HG03575 (cell line): ENCODE data around the gene BRD9.
"Not testable (repeated sequence)": the region's sequence is repeated elsewhere in the genome, so short reads cannot be mapped to it uniquely, and the experiment has no call there.

ENCODE experiments used
- ATAC-seq: cut with Tn5 transposase; IDR thresholded peaks from one replicate; pipeline ENCODE4 v1.9.1; 2021; ENCODE audit not compliant: unreplicated experiment, insufficient number of reproducible peaks, low FRiP score; ENCODE audit errors: extremely low read depth

The BRD9 gene

DNA sequence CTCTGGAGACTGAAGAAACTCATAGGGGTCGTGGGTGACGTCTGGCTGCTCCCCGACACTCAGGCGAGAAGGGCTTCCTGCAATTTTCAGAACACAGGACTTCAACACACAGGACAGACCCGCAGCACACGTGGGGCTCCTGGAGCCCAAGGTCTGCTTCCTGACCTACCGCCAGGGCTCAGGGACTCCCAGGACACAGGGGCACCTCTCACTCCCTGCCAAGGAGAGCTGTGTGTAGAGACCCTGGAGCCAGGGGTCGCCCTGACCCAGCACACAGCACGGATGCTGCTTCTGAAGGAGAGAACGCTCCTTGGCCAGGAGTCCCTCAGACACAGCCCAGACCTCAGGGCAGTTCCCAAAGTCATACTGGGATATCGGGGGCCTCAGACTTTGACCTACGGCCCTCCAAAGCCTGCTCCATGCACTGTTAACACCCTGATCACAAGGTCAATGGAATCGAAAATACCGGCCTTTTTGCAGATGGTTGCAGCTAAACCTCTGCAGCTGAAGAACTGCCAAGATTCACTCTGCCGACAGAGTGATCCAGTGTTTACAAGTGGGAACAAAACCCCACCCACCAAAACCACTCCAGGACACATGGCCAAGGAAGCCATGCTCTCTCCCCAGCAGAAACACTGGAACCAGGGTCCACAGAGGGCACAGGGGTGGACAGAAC is 28.0 kb downstream of the BRD9 start:
- no peak for ATAC-seq

DNA sequence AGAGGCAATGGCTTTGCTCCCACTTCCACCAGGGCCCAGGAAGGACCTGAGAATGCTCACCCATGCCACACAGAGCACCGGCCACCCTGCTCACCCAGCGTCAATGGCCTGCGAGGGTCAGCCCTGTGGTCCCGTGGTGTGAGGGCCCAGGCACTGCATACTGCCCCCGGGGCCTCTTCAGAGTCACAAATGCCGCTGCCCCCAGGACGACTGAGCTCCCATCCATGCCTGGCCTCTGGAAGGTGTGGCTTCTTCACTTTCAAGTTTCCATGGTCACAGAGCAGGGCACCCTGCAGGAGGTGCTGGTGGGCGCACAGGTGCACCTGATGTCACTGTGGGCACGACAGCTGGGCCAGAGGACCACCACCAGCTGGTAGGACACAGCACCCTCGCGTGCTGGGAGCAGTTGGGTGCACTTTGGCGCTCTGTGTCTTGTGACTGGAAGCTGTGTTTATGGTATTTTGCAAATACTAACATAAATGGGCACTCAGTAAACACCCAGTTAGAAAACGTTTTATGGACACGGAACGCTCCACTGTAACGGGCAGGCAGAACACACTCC is 29.3 kb downstream of the BRD9 start:
- no peak for ATAC-seq

DNA sequence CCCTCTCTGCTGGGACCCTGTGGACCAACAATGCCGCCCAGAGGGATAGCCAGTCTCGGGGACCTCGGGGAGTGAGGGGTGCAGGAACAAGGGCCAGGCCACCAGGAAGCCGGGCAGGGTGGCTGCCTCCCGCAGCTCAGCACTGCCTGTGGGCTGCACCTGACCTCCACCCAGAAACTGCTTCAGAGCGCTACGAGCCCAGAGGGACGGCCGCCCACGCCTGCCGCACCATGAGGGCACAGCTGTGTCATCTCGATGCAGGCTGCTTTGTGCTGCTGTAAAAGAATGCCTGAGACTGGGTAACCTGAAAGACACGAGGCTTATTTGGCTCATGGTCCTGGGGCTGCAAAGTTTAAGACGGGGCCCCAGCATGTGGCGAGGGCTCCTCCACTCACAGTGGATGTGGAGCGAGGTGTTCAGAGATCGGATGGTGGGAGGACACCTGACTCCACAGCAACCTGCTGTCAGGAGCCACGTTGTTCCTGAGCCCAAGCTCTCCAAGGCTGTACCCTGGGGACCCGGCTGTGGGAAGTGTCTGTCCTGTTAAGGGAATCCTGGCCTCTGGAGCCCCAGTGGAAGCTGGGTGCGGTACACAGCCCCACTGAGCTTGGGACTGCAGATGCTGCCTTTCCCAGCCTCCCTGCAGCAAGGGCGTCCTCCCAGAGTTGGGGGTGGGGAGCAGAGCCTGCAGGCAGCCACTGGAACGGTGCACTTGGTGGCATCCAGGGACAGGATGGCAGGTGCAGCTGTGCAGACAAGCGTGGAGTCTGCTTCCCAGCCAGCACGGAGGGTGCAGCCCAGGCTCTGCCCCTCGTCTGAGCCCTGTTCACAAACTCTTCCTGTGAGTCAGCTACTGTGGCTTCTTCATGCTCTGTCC is 30.0 kb downstream of the BRD9 start:
- no peak for ATAC-seq

DNA sequence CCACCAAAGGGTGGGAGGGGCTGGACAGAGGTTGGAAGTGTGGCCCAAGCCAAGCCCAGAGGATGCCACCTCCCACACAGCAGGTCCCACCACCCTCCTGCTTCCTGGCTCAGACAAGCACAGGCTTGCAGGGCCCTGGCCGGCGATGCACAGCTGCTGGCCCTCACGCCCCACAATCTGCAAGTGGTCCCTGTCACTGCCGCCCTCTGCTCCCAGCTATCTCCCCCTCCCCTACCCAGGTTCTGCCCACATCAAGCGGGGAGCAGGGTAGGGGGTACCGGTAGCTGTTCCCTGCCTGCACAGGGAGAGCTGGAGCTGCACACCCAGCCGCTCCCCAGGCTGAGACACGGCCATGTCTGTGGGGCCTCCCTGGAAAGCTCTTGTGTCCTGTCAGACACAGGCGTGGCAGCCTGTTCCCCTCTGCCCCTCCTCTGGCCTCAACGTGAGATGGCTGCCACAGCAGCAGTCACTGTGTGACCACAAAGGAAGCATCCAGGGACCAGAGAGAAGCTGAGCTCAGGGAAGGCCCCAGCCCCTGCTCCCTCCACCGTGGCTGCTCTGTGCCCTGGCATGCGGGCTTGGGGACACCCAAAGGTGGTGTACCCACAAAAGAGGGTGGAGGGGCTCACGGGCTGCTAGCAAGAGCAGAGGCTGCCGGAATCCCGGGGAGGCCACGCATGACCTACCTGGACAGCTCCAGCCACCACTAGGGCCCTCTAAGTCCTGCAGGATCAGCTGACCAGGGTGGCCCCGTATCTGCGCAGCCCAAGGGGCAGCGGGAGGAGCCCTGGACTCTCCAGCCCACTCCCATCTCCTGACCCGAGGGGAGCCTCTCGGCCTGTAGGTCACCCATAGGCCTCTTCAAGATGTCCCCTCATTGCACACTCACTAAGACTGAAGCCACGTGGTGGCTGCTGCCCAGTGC is 30.9 kb downstream of the BRD9 start:
- no peak for ATAC-seq

DNA sequence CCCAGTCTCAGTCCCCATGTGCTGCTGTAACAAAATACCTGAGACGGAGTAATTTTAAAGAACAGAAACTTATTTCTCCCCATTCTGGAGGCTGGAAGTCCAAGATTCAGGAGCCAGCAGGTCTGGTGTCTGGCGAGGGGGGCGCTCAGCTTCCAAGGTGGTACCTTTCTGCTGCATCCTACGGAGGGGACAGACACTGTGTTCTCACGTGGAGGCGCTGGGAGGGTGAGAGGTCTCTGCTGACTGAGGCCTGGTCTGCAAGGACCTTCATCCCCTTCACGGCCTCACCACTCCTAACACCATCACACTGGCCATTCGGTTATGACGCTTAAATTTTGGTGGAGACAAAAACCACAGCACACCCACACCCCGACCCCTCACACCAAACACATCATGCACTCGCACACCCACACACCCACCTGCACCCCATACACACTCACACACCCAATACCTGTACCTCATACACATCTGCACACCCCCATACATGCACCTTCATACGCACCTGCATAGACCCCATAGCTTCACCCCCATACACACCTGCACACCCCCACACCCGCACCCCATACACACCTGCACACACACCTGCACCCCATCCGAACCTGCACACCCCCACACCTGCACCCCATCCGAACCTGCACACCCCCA is 32.0 kb downstream of the BRD9 start:
- ATAC-seq, result no peak

DNA sequence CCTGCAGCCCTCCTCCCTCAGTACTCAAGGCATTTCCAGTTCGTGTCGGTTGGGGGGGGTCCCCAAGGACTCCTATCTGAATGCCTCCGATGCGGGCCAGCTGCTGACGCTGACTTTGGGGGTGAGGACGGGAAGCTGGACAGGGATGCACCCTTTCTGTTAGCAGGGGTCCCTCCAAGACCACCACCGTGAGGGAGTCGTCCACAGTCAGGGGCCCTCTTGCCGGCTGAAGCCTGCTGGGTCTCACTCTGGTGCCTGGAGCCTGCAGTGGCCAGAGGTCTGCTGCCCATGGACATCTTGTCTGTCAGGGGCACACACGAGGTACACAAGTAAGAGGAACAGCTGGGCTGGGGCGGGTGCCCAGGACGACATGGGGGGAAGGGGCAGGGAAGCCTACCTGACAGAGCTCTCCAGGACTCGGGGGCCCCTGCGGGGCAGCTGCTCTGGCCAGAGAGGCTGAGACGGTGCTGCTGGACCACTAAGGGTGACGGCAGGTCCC is 32.8 kb downstream of the BRD9 start:
- ATAC-seq, result no peak

DNA sequence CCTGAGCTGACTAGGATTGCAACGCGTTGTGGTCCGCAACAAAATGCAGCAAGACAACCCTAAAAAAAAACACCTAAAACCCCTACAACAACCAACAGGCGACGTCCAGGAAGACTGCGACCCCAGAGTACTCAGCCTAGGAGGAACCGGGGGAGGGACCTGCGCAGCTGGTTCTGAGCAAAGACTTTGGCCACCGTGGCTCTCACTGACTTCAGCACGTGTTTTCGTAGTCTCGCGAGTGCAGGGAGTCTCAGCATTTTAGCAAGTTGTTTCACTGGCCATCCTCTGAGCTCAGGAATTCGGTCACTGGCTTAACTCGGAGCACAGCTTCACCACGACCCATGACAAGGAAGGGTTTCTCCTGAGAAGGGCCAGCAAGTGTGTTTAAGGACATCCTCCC is 33.2 kb downstream of the BRD9 start:
- ATAC-seq, result no peak

DNA sequence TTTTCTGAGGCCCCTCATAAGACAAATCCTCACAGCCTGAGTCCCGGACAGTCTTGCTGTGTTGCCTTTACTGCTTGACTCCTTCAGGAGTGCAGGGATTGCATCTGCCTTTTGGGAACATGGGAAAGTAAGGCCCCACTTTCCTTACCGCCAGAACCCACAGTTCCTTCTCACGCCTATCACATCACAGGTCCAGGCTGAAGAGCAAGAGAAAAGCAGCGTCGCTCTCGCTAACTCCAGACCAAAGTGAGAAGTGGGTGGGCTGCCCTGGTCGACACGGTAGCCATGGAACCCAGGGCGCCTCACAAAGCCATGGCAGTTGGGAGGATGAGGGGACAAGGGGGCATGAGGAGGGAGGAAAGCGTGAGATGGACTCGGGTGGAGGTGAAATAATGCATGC is 33.9 kb downstream of the BRD9 start:
- ATAC-seq, result no peak

DNA sequence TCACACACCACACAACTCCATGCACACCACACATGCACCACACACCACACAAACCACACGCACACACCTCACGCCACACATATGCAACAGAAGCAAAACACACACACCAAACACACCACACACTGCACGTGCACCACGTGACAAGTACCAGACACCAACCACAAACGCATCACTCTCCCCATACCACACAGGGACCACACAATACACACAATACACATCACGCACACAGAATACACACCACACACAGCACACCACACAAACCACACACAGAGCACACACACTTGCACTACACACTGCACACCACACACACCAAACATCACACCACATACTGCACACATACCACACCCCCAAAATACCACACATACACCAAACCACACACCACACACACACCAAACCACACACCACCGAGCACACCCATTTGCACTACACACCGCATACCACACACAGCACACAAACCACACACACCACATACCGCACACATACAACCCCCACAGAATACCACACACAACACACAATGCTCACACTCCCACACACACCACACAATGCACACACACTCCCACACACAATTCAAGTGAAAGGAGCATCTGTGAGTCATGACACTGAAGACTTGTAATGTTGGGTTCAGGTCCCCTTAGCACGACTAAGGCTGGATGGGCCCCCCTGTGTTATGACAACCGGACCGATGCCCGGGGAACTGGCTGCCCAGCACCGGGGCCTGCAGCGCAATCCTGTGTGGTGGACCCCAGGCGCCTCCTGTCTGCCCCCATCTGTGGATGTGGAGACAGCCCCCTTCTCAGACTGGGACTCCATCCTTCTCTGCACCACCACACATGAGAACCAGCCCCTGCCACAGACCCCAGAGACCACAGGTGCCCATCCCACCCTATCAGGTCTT is 35.8 kb downstream of the BRD9 start:
- no peak for ATAC-seq

DNA sequence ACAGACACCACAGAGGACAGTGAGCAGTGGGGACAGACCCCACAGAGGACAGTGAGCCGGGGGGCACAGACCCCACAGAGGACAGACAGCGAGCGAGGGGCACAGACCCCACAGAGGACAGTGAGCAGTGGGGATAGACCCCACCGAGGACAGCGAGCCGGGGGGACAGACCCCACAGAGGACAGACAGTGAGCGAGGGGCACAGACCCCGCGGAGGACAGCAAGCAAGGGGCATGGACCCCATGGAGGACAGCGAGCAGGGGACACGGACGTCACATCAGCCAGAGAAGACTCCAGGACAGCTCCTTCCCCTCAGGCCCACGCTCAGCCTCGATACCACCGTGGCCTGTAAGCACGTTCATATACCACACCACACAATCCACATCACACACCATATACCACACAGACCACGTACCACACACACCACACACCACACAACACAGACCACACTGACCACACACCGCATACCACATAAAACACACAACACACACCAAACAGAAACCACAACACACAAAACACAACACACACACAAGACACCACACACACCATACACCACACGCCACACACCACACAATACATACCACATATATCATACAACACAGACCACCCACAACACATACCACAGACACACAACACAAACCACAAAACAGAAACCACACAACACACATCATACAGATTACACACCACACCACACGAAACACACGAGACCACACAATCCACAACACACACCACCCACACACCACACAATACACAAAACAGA is 36.6 kb downstream of the BRD9 start:
- no peak for ATAC-seq

DNA sequence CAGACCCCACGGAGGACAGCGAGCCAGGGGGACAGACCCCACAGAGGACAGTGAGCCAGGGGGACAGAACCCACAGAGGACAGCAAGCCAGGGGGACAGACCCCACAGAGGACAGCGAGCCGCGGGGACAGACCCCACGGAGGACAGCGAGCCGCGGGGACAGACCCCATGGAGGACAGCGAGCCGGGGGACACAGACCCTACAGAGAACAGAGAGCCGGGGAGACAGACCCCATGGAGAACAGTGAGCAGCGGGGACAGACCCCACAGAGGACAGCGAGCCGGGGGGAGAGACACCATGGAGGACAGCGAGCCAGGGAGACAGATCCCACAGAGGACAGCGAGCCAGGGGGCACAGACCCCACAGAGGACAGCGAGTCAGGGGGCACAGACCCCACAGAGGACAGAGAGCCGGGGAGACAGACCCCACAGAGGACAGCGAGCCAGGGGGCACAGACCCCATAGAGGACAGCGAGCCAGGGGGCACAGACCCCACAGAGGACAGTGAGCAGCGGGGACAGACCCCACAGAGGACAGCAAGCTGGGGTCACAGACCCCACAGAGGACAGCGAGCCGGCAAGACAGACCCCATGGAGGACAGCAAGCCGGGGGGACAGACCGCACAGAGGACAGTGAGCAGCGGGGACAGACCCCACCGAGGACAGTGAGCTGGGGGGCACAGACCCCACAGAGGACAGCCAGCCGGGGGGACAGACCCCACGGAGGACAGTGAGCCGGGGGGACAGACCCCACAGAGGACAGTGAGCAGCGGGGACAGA is 37.4 kb downstream of the BRD9 start:
- ATAC-seq, result no peak

DNA sequence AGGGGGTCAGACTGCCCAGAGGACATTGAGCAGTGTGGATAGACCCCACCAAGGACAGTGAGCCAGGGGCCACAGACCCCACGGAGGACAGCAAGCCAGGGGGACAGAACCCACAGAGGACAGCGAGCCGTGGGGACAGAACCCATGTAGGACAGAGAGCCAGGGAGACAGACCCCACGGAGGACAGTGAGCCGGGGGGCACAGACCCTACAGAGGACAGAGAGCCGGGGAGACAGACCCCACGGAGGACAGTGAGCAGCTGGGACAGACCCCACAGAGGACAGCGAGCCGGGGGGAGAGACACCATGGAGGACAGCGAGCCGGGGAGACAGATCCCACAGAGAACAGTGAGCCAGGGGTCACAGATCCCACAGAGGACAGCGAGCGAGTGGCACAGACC is 38.4 kb downstream of the BRD9 start:
- no peak for ATAC-seq

DNA sequence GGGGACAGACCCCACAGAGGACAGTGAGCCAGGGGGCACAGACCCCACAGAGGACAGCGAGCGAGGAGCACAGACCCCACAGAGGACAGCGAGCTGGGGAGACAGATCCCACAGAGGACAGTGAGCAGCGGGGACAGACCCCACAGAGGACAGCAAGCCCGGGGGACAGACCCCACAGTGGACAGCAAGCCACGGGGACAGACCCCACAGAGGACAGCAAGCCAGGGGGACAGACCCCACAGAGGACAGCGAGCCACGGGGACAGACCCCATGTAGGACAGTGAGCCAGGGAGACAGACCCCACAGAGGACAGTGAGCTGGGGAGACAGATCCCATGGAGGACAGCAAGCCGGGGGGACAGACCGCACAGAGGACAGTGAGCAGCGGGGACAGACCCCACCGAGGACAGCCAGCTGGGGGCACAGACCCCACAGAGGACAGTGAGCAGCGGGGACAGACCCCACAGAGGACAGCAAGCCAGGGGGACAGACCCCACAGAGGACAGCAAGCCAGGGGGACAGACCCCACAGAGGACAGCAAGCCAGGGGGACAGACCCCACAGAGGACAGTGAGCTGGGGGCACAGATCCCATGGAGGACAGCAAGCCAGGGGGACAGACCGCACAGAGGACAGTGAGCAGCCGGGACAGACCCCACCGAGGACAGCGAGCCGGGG is 39.0 kb downstream of the BRD9 start:
- not testable (repeated sequence) for ATAC-seq

DNA sequence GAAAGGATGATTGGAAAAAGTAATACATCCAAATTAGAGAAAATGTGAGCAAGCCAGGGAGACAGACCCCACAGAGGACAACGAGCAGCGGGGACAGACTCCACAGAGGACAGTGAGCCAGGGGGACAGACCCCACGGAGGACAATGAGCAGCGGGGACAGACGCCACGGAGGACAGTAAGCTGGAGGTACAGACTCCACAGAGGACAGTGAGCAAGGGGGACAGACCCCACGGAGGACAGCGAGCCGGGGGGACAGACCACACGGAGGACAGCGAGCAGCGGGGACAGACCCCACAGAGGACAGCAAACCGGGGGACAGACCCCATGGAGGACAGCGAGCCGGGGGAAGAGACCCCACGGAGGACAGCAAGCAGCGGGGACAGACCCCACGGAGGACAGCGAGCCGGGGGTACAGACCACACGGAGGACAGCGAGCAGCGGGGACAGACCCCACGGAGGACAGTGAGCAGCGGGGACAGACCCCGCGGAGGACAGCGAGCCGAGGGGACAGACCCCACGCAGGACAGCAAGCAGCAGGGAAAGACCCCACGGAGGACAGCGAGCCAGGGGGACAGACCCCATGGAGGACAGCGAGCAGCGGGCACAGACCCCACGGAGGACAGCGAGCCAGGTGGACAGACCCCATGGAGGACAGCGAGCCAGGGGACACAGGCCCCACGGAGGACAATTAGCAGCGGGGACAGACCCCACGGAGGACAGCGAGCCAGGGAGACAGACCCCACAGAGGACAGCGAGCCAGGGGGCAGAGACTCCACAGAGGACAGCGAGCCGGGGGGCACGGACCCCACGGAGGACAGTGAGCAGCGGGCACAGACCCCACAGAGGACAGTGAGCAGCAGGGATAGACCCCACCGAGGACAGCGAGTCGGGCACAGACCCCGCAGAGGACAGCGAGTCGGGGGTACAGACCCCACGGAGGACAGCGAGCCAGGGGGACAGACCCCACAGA is 39.9 kb downstream of the BRD9 start:
- no peak for ATAC-seq

DNA sequence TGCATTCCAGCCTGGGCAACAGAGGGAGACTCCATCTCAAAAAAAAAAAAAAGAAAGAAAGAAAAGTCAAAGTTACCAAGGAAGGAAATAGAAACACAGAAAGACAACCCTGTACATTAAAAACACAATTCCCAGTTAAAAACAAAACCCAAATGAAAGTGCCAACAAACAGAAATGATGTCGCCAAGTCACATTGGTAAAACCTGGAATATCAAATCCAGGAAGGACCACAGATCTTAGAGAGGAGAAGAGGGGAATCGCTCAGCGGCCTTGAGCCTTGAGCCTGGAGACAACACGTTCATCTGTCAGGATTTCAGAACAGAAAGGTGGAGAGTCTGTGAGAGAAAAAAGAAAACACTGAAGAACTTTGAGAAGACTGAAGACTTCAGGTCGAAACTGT is 40.6 kb downstream of the BRD9 start:
- ATAC-seq, result no peak
